Endothelial cell of umbilical vein (primary cell): Measurements from ENCODE around the gene NTNG1. TPM values are rescaled to one million over a fixed set of nuclear protein-coding genes. Genes with fewer than 3 reads are reported as not detected.

Source experiments
- BruUV-seq: library from RNA; stranded (reverse); fragments of 400-500 nt; replicated peaks from 2 replicates; lab custom pipeline; 2021; lab: Mats Ljungman, UMichigan
- CTCF ChIA-PET: fragments of 300-600, 350-600 bp; sonication (Branson Sonifier 250); formaldehyde crosslinking; loops from one replicate; lab custom pipeline; 2021; ENCODE audit warnings: antibody characterized with exemption, inconsistent platforms; lab: Charles Lee
- POLR2A ChIA-PET: fragments of 300-600, 350-600 bp; sonication (Branson Sonifier 250); formaldehyde crosslinking; loops from one replicate; lab custom pipeline; 2021; ENCODE audit warnings: antibody characterized with exemption, inconsistent platforms; lab: Charles Lee
- DNase-seq: peaks from one replicate; pipeline ENCODE4 v3.0.0-alpha.2; 2011; ENCODE audit warnings: low read depth, low spot score
- FAIRE-seq: peaks from 2 replicates; lab custom pipeline; 2011; peaks lifted over from hg19 to GRCh38; lab: Jason Lieb, UNC
- H2AFZ ChIP-seq: 2 replicates; pipeline ENCODE4 v1.6.0; 2012; ENCODE audit warnings: low read depth, low read length, control low read depth, inconsistent platforms
- H3K27ac ChIP-seq: 2 replicates; pipeline ENCODE4 v1.5.1; 2011; ENCODE audit warnings: low read depth, mild to moderate bottlenecking, control low read depth, low read length, moderate library complexity; ENCODE audit not compliant: insufficient read depth
- H3K27me3 ChIP-seq, 2 experiments: 2 replicates each; pipeline versions ENCODE4 v1.6.0 to v1.6.1; 2011; ENCODE audit warnings: low read length in 2 of 2, mixed read lengths in 1 of 2; ENCODE audit not compliant: control insufficient read depth in 2 of 2, insufficient read depth in 2 of 2
- H3K36me3 ChIP-seq, 2 experiments: 2 replicates in 1 of 2; 3 replicates in 1 of 2; pipeline ENCODE4 v1.5.1; 2011; ENCODE audit warnings: low read length in 2 of 2, mild to moderate bottlenecking in 1 of 2, moderate library complexity in 1 of 2; ENCODE audit not compliant: control insufficient read depth in 2 of 2, insufficient read depth in 2 of 2; ENCODE audit errors: extremely low read depth in 1 of 2
- H3K4me1 ChIP-seq: 3 replicates; pipeline ENCODE4 v1.5.1; 2011; ENCODE audit warnings: mild to moderate bottlenecking, low read length; ENCODE audit not compliant: control insufficient read depth, insufficient read depth; ENCODE audit errors: extremely low read depth
- H3K4me2 ChIP-seq: 2 replicates; pipeline ENCODE4 v1.6.1; 2011; ENCODE audit warnings: low read length, control low read depth, mixed read lengths; ENCODE audit not compliant: insufficient read depth
- H3K4me3 ChIP-seq, 3 experiments: fragments of 200-600 bp in 1 of 3; sonication (generic), shearing (Covaris generic) in 1 of 3; replicated peaks in 1 of 3; 2 replicates each; pipeline ENCODE4 v1.5.1; 2011 to 2016; ENCODE audit warnings: control low read depth in 3 of 3, low read length in 3 of 3, mild to moderate bottlenecking in 2 of 3, inconsistent platforms in 1 of 3, low read depth in 1 of 3, moderate library complexity in 1 of 3; ENCODE audit not compliant: insufficient read depth in 1 of 3
- H3K79me2 ChIP-seq: 2 replicates; pipeline ENCODE4 v1.6.0; 2012; ENCODE audit warnings: low read length, inconsistent platforms; ENCODE audit not compliant: control insufficient read depth, insufficient read depth
- H3K9ac ChIP-seq: replicated peaks from 2 replicates; pipeline ENCODE3; 2011; ENCODE audit warnings: low read length, control low read depth; ENCODE audit not compliant: insufficient read depth; ENCODE audit errors: extremely low read depth
- H3K9me1 ChIP-seq: replicated peaks from 3 replicates; pipeline ENCODE4 v1.6.0; 2011; ENCODE audit warnings: mild to moderate bottlenecking, low read length; ENCODE audit not compliant: control insufficient read depth, insufficient read depth; ENCODE audit errors: extremely low read depth
- H3K9me3 ChIP-seq: replicated peaks from 2 replicates; pipeline ENCODE4 v1.5.1; 2012; ENCODE audit warnings: low read length, inconsistent platforms; ENCODE audit not compliant: control insufficient read depth, insufficient read depth
- H4K20me1 ChIP-seq: replicated peaks from 2 replicates; pipeline ENCODE3; 2011; ENCODE audit warnings: mild to moderate bottlenecking, low read length; ENCODE audit not compliant: control insufficient read depth, insufficient read depth; ENCODE audit errors: extremely low read depth
- EZH2 ChIP-seq: IDR thresholded peaks from 2 replicates; pipeline ENCODE4 v1.6.1; 2012; ENCODE audit warnings: borderline replicate concordance, low read depth, mild to moderate bottlenecking, moderate library complexity, low read length, inconsistent platforms; ENCODE audit not compliant: severe bottlenecking
- FOS ChIP-seq: IDR thresholded peaks from 2 replicates; pipeline ENCODE4 v1.6.1; 2011; ENCODE audit warnings: mild to moderate bottlenecking, low read length, moderate library complexity, borderline replicate concordance; ENCODE audit not compliant: insufficient read depth
- GATA2 ChIP-seq: IDR thresholded peaks from 2 replicates; pipeline ENCODE4 v1.7.0; 2011; ENCODE audit warnings: low read depth, mild to moderate bottlenecking, moderate library complexity, mixed read lengths, low read length; ENCODE audit not compliant: insufficient read length, insufficient read depth
- JUN ChIP-seq: IDR thresholded peaks from 2 replicates; pipeline ENCODE4 v1.6.1; 2011; ENCODE audit warnings: borderline replicate concordance, low read depth; ENCODE audit not compliant: insufficient read length, insufficient read depth
- MYC ChIP-seq: IDR thresholded peaks from one replicate; pipeline ENCODE4 v1.6.1; 2011; ENCODE audit warnings: mild to moderate bottlenecking, low read depth, low read length
- POLR2A ChIP-seq: IDR thresholded peaks from 2 replicates; pipeline ENCODE4 v1.6.1; 2012; ENCODE audit warnings: low read depth, mild to moderate bottlenecking, control low read depth, low read length
- POLR2AphosphoS5 ChIP-seq: IDR thresholded peaks from 2 replicates; pipeline ENCODE4 v1.6.1; 2012; ENCODE audit warnings: low read depth, mild to moderate bottlenecking, control low read depth, low read length, moderate library complexity; ENCODE audit not compliant: insufficient read depth
- dilution Hi-C: fragments of 300-500 bp; cut with MboI; formaldehyde crosslinking; loops from one replicate; pipeline ENCODE4 v1.15.0; 2019; ENCODE audit warnings: low sequenced_read_pairs; ENCODE audit not compliant: extremely low pct_ligation_motif_present
- intact Hi-C: fragments of 100-400 bp; cut with micrococcal nuclease; formaldehyde crosslinking; loops from one replicate; pipeline ENCODE4 v1.10.0; 2022
- polyA plus RNA-seq, 4 experiments: library from polyadenylated mRNA; depleted of rRNA in 3 of 4; stranded (reverse) in 3 of 4; unstranded in 1 of 4; fragments of >200 nt; gene quantifications; 2 replicates each; pipeline versions ENCODE4 v1.2.1 to v1.2.3, GENCODE V29; 2011 to 2012; ENCODE audit warnings: missing spikeins in 1 of 4
- total RNA-seq: library from RNA; stranded (reverse); gene quantifications from 2 replicates; pipeline ENCODE4 v1.2.3, GENCODE V29; 2021
- TF ChIP-seq, protein P1 (sequence below), 2 donors: IDR thresholded peaks; 1 replicate in 1 of 2; 2 replicates in 1 of 2; pipeline ENCODE4 v1.5.1; 2011; ENCODE audit warnings: low read length in 2 of 2, mild to moderate bottlenecking in 2 of 2, moderate library complexity in 2 of 2, control low read depth in 1 of 2, inconsistent platforms in 1 of 2, low read depth in 1 of 2; ENCODE audit not compliant: insufficient read depth in 1 of 2; ENCODE audit errors: extremely low read depth in 1 of 2
- TF ChIP-seq, protein P2 (sequence below): IDR thresholded peaks from 2 replicates; pipeline ENCODE4 v1.6.1; 2011; ENCODE audit not compliant: insufficient read depth, insufficient read length

The NTNG1 gene
- total and polyA plus RNA-seq, 2 donors (not counting 3 experiments of a cell fraction or from before 2014, with no cell fraction given) = not detected

DNA sequence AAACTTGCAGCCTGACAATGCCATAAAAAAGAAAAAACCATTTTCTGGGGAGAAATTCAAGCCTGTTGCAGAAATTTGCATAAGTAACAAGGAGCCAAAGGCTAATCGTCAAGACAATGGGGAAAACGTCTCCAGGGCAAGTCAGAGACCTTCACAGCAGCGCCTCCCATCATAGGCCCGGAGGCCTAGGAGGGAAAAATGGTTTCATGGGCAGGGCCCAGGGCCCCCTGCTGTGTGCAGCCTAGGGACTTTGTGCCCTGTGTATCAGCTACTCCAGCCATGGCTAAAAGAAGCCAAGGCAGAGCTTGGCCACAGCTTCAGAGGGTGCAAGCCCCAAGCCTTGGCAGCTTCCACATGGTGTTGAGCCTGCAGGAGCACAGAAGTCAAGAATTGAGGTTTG, 369.5 kb downstream of the NTNG1 start:
- no peak overlapping the region for H2AFZ ChIP-seq
- no peak for TF ChIP-seq POLR2AphosphoS5
- no peak for TF ChIP-seq EZH2
- TF ChIP-seq, protein P1, sequence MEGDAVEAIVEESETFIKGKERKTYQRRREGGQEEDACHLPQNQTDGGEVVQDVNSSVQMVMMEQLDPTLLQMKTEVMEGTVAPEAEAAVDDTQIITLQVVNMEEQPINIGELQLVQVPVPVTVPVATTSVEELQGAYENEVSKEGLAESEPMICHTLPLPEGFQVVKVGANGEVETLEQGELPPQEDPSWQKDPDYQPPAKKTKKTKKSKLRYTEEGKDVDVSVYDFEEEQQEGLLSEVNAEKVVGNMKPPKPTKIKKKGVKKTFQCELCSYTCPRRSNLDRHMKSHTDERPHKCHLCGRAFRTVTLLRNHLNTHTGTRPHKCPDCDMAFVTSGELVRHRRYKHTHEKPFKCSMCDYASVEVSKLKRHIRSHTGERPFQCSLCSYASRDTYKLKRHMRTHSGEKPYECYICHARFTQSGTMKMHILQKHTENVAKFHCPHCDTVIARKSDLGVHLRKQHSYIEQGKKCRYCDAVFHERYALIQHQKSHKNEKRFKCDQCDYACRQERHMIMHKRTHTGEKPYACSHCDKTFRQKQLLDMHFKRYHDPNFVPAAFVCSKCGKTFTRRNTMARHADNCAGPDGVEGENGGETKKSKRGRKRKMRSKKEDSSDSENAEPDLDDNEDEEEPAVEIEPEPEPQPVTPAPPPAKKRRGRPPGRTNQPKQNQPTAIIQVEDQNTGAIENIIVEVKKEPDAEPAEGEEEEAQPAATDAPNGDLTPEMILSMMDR (IDR thresholded peaks at IDR 0.05; ENCODE audit: extremely low read depth in 1 of 2, insufficient read depth in 1 of 2, low read depth in 1 of 2, low read length in 2 of 2) = no peak
- no peak for TF ChIP-seq FOS
- TF ChIP-seq POLR2A = no peak
- no peak for TF ChIP-seq MYC
- TF ChIP-seq, protein P2, sequence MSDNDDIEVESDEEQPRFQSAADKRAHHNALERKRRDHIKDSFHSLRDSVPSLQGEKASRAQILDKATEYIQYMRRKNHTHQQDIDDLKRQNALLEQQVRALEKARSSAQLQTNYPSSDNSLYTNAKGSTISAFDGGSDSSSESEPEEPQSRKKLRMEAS = no peak
- TF ChIP-seq JUN = no peak
- no peak for TF ChIP-seq GATA2
- no peaks in the 10 kb centered on the region for H4K20me1 ChIP-seq
- intact Hi-C loops (no loop called here), dilution Hi-C loops (no loop called here)
- ChIA-PET POLR2A (no interaction called here), CTCF (no interaction called here)
- DNase-seq (no peak), FAIRE-seq (no peak)
- H3K79me2 ChIP-seq = no peaks in the 10 kb centered on the region
- no peak overlapping the region for H3K27ac ChIP-seq
- H3K36me3 ChIP-seq = no peaks in the 10 kb centered on the region
- no peak overlapping the region for H3K9ac ChIP-seq
- no peaks in the 10 kb centered on the region for H3K9me1 ChIP-seq
- H3K27me3 ChIP-seq = no peaks in the 10 kb centered on the region
- H3K4me3 ChIP-seq = no peak overlapping the region
- H3K4me2 ChIP-seq = no peak overlapping the region
- BruUV-seq = no TSS peak
- no peaks in the 10 kb centered on the region for H3K4me1 ChIP-seq
- H3K9me3 ChIP-seq = no peaks in the 10 kb centered on the region
